ENCODE results near the gene SCYL3. TPM values are rescaled to one million over a fixed set of nuclear protein-coding genes. Genes with fewer than 3 reads are reported as not detected.

The SCYL3 gene
- 10 to 100 TPM; 11.6 to 15.4 TPM for total RNA-seq
- polyA plus RNA-seq (ENCODE audit: insufficient read length in 2 of 2): 10 to 100 TPM; 11.4 to 11.7 TPM
- long read RNA-seq, donor 1, full-length matches to known transcripts: 2 of 27 reads
- long read RNA-seq, donor 1, partial matches to known transcripts: 25 of 27 reads
- long read RNA-seq, donor 1, other reads (novel, unspliced or antisense): 0 of 27 reads
- long read RNA-seq, donor 2: 0 reads
- long read RNA-seq, donor 3: 0 reads
- long read RNA-seq, donor 4, full-length matches to known transcripts: 1 of 13 reads
- long read RNA-seq, donor 4, partial matches to known transcripts: 12 of 13 reads
- long read RNA-seq, donor 4, other reads (novel, unspliced or antisense): 0 of 13 reads

- under 1% methylated on average over 42 of the region's 52 CpGs for WGBS (ENCODE audit: insufficient coverage)
- no peaks in the 10 kb centered on the region for H3K36me3 ChIP-seq (ENCODE audit: control insufficient read depth, insufficient read depth, low read length)
- H3K4me3 ChIP-seq (ENCODE audit: low read depth, low read length): peak within 1 kb of the TSS; percentile 90
- H3K4me1 ChIP-seq (ENCODE audit: control insufficient read depth, insufficient read depth, low read length): peaks cover 3% of the 10 kb centered on the region
- no peaks in the 10 kb centered on the region for H3K9me3 ChIP-seq (ENCODE audit: control insufficient read depth, insufficient read depth, low read length)
- peak within 1 kb of the TSS; percentile 98 for H3K27ac ChIP-seq (ENCODE audit: low read depth, low read length)
- peak; percentile 93 to 100 (median 98) for DNase-seq (ENCODE audit: low read depth in 4 of 6, low spot score in 6 of 6)
- no peaks in the 10 kb centered on the region for H3K27me3 ChIP-seq (ENCODE audit: control insufficient read depth, insufficient read depth, low read length)
Measured at GRCh38 chr1:169893645-169894423, at the start of gene SCYL3. SCYL3 (minus strand) TSS chr1:169893896; CDS start chr1:169888840, 5,056 bp downstream.

DNA sequence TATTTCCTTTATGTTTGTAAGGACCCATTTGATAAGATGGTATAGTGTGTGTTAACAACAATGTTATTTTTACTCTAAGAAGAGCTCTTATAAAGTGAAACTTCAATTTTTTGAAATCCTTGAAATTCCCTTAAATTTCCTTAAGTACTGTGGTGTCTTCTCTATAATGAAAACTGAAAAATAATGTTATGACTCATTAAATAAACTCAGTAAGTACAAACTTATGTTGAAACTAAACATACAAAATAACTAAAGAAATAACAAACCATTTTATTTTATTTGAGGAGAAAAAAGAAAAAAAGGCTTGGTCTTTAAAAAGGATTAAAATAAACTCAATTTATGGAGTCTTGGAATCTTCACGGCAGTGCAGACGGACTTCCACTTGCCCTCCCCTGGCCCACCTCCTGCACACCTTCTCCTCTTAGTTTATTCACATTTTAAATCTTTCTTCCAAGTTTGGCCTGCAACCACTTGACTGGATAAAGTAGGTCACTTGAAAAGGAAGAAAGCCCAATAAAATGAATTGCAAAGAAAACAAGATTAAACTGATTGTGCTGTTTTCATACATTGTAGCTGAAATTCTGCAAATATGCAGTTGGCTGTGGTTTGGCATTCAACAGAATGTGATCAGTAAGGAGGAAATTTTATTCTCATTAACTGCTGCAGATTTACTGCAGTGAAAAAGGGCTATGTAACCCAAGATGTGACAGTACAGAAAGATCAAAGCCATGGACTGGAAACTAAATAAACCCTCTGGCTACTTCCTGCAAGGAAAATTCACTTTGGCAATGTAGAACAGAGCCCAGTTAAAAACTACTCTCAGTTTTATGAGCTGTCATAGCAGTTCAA lies 48.5 kb upstream of the SCYL3 start:
- no CpG with 5 or more reads among the region's 2 CpGs for WGBS (ENCODE audit: insufficient coverage)

GRCh38 chr1:169933984-169934725 lies 40.5 kb upstream of the SCYL3 start:
- Histone ChIP-seq H3K36me3 (ENCODE audit: control insufficient read depth, insufficient read depth, low read length) (no peaks in the 10 kb centered on the region), H3K4me3 (ENCODE audit: low read depth, low read length) (no peak overlapping the region), H3K9me3 (ENCODE audit: control insufficient read depth, insufficient read depth, low read length) (no peaks in the 10 kb centered on the region), H3K4me1 (ENCODE audit: control insufficient read depth, insufficient read depth, low read length) (no peaks in the 10 kb centered on the region), H3K27me3 (ENCODE audit: control insufficient read depth, insufficient read depth, low read length) (no peaks in the 10 kb centered on the region), H3K27ac (ENCODE audit: low read depth, low read length) (no peak overlapping the region)
- DNase-seq (ENCODE audit: low read depth in 4 of 6, low spot score in 6 of 6): peak in 1 of 6 donors; percentile 17
- WGBS (ENCODE audit: insufficient coverage): 20% methylated on average over 1 of the region's 7 CpGs

More for the DNA sequence above, 48.5 kb upstream of the SCYL3 start:
- DNase-seq (ENCODE audit: low read depth in 4 of 6, low spot score in 6 of 6): peak in 1 of 6 donors; percentile 38
- Histone ChIP-seq H3K4me1 (ENCODE audit: control insufficient read depth, insufficient read depth, low read length) (peaks cover 8% of the 10 kb centered on the region), H3K27me3 (ENCODE audit: control insufficient read depth, insufficient read depth, low read length) (no peaks in the 10 kb centered on the region), H3K9me3 (ENCODE audit: control insufficient read depth, insufficient read depth, low read length) (no peaks in the 10 kb centered on the region), H3K27ac (ENCODE audit: low read depth, low read length) (no peak overlapping the region), H3K36me3 (ENCODE audit: control insufficient read depth, insufficient read depth, low read length) (peaks cover 12% of the 10 kb centered on the region), H3K4me3 (ENCODE audit: low read depth, low read length) (no peak overlapping the region)

- WGBS (ENCODE audit: insufficient coverage): no CpG with 5 or more reads among the region's 1 CpG
- peak in 1 of 6 donors; percentile 27 for DNase-seq (ENCODE audit: low read depth in 4 of 6, low spot score in 6 of 6)
- no peaks in the 10 kb centered on the region for H3K36me3 ChIP-seq (ENCODE audit: control insufficient read depth, insufficient read depth, low read length)
- no peak overlapping the region for H3K4me3 ChIP-seq (ENCODE audit: low read depth, low read length)
- H3K4me1 ChIP-seq (ENCODE audit: control insufficient read depth, insufficient read depth, low read length): no peaks in the 10 kb centered on the region
- H3K27me3 ChIP-seq (ENCODE audit: control insufficient read depth, insufficient read depth, low read length): no peaks in the 10 kb centered on the region
- H3K27ac ChIP-seq (ENCODE audit: low read depth, low read length): no peak overlapping the region
- H3K9me3 ChIP-seq (ENCODE audit: control insufficient read depth, insufficient read depth, low read length): no peaks in the 10 kb centered on the region
Measured at GRCh38 chr1:169931795-169932231, 38.1 kb upstream of the SCYL3 start.

- H3K4me1 ChIP-seq (ENCODE audit: control insufficient read depth, insufficient read depth, low read length): no peaks in the 10 kb centered on the region
- WGBS (ENCODE audit: insufficient coverage): no CpG with 5 or more reads among the region's 1 CpG
Measured at GRCh38 chr1:169929210-169929526, 35.5 kb upstream of the SCYL3 start.

DNA sequence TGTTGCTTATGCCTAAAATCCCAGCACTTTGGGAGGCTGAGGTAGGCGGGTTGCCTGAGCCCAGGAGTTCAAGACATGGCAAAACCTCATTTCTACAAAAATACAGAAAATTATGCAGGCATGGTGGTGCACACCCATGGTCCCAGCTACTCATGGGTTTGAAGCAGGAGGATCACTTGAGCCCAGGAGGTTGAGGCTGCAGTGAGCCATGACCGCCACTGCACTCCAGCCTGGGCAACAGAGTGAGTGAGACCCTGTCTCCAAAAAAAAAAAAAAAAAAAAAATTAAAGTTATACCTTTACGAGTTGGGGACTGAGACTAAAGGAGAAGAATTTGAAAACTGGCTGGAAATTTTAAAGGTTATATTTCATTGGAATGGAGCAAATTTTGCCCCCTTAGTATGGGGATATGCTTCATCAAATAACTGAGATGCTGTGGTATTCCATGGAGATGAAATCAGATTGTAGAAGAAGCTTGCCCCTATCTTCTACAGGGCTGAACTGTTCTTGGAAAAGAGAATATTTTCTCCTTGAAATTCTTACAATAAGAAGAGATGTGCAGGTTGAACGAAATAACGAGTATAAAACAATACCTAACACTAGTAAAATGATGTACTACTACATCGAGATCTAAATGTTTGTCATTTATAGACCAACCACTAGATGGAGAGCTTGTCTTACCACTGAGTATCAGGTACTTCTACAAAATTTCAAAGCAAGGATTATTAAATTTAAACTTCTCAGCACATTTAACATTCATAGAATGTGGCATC lies 34.9 kb upstream of the SCYL3 start:
- Histone ChIP-seq H3K27ac (ENCODE audit: low read depth, low read length) (no peak overlapping the region), H3K9me3 (ENCODE audit: control insufficient read depth, insufficient read depth, low read length) (no peaks in the 10 kb centered on the region), H3K36me3 (ENCODE audit: control insufficient read depth, insufficient read depth, low read length) (no peaks in the 10 kb centered on the region), H3K4me3 (ENCODE audit: low read depth, low read length) (no peak overlapping the region), H3K4me1 (ENCODE audit: control insufficient read depth, insufficient read depth, low read length) (no peaks in the 10 kb centered on the region), H3K27me3 (ENCODE audit: control insufficient read depth, insufficient read depth, low read length) (no peaks in the 10 kb centered on the region)
- peak in 3 of 6 donors; percentile 24 to 84 (median 68) for DNase-seq (ENCODE audit: low read depth in 4 of 6, low spot score in 6 of 6)
- no CpG with 5 or more reads among the region's 6 CpGs for WGBS (ENCODE audit: insufficient coverage)

More at GRCh38 chr1:169929210-169929526, 35.5 kb upstream of the SCYL3 start:
- H3K4me3 ChIP-seq (ENCODE audit: low read depth, low read length): no peak overlapping the region
- no peaks in the 10 kb centered on the region for H3K27me3 ChIP-seq (ENCODE audit: control insufficient read depth, insufficient read depth, low read length)
- no peak for DNase-seq (ENCODE audit: low read depth in 4 of 6, low spot score in 6 of 6)
- H3K9me3 ChIP-seq (ENCODE audit: control insufficient read depth, insufficient read depth, low read length): no peaks in the 10 kb centered on the region
- no peaks in the 10 kb centered on the region for H3K36me3 ChIP-seq (ENCODE audit: control insufficient read depth, insufficient read depth, low read length)
- H3K27ac ChIP-seq (ENCODE audit: low read depth, low read length): no peak overlapping the region

- no peak for DNase-seq (ENCODE audit: low read depth in 4 of 6, low spot score in 6 of 6)
- Histone ChIP-seq H3K9me3 (ENCODE audit: control insufficient read depth, insufficient read depth, low read length) (no peaks in the 10 kb centered on the region), H3K4me1 (ENCODE audit: control insufficient read depth, insufficient read depth, low read length) (no peaks in the 10 kb centered on the region), H3K27ac (ENCODE audit: low read depth, low read length) (no peak overlapping the region), H3K36me3 (ENCODE audit: control insufficient read depth, insufficient read depth, low read length) (no peaks in the 10 kb centered on the region), H3K4me3 (ENCODE audit: low read depth, low read length) (no peak overlapping the region), H3K27me3 (ENCODE audit: control insufficient read depth, insufficient read depth, low read length) (no peaks in the 10 kb centered on the region)
- no CpG with 5 or more reads among the region's 3 CpGs for WGBS (ENCODE audit: insufficient coverage)
Measured at GRCh38 chr1:169925505-169926482, 32.1 kb upstream of the SCYL3 start.

DNA sequence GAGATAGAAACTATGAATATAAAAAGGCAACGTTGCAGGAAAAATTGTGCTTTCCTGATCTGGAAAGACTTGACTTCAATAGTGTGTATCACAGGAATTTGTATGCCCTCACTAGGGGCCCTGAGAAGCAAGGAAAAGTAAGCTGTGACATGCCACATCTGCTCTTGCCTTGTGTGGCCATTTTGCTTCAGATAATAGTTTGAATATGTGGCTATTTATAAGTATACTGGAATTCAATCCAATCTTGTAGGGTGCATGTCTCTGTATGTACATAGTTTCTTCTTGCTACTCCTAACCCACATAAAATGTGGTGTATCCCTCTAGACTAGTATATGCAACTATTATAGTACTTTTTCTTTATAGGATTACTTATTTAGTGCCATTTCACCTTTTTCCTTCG lies 31.1 kb upstream of the SCYL3 start:
- H3K9me3 ChIP-seq (ENCODE audit: control insufficient read depth, insufficient read depth, low read length): no peaks in the 10 kb centered on the region
- DNase-seq (ENCODE audit: low read depth in 4 of 6, low spot score in 6 of 6): no peak
- H3K27ac ChIP-seq (ENCODE audit: low read depth, low read length): no peak overlapping the region
- H3K36me3 ChIP-seq (ENCODE audit: control insufficient read depth, insufficient read depth, low read length): no peaks in the 10 kb centered on the region
- H3K27me3 ChIP-seq (ENCODE audit: control insufficient read depth, insufficient read depth, low read length): no peaks in the 10 kb centered on the region
- 86% methylated on average over 1 of the region's 2 CpGs for WGBS (ENCODE audit: insufficient coverage)
- H3K4me1 ChIP-seq (ENCODE audit: control insufficient read depth, insufficient read depth, low read length): no peaks in the 10 kb centered on the region
- H3K4me3 ChIP-seq (ENCODE audit: low read depth, low read length): no peak overlapping the region

All from spinal cord (tissue), 10 donors.